H1 (cell line): ENCODE results near the gene LSM10. TPM values are rescaled to one million over a fixed set of nuclear protein-coding genes. Genes with fewer than 3 reads are reported as not detected.

Experiments used
- CHD2 ChIP-seq: IDR thresholded peaks from 2 replicates; pipeline ENCODE4 v1.6.1; 2012; ENCODE audit warnings: low read length, improper control_type of control experiment
- polyA plus RNA-seq, 7 experiments: library from polyadenylated mRNA; depleted of rRNA in 3 of 7; stranded (reverse) in 5 of 7; unstranded in 2 of 7; fragments of >200 nt in 5 of 7; fragments of 200-250 nt in 2 of 7; gene quantifications; 1 replicate in 5 of 7; 2 replicates in 1 of 7; 4 replicates in 1 of 7; pipeline versions ENCODE4 v1.2.1 to v1.2.3, GENCODE V29; 2011 to 2013; ENCODE audit warnings: missing spikeins in 2 of 7, mixed read lengths in 2 of 7
- total RNA-seq: library from RNA; stranded (reverse); fragmentation: NEBNext Ultra II Directional; extraction: Animal tissue kit (Norgen Biotek cat#: 25700); gene quantifications from 2 replicates; pipeline ENCODE4 v1.2.1, GENCODE V29; 2021

The LSM10 gene
- total and polyA plus RNA-seq, 2 of the 8 experiments (the other 6 are each of a cell fraction or from before 2014, with no cell fraction given) = 59.5 to 140 TPM

- TF ChIP-seq CHD2 = no peak
These were observed 4.9 kb downstream of the LSM10 start (continued) for GRCh38 chr1:36392836-36393235.
